Inferior parietal cortex (tissue), 1 donor: ENCODE measurements around the gene MUS81.
"Not testable (repeated sequence)": the region's sequence is repeated elsewhere in the genome, so short reads cannot be mapped to it uniquely, and the experiment has no call there.

Experiments
- DNase-seq: peaks from one replicate; pipeline ENCODE4 v3.0.0-alpha.2; 2016; ENCODE audit errors: extremely low spot score

MUS81 gene, protein sequence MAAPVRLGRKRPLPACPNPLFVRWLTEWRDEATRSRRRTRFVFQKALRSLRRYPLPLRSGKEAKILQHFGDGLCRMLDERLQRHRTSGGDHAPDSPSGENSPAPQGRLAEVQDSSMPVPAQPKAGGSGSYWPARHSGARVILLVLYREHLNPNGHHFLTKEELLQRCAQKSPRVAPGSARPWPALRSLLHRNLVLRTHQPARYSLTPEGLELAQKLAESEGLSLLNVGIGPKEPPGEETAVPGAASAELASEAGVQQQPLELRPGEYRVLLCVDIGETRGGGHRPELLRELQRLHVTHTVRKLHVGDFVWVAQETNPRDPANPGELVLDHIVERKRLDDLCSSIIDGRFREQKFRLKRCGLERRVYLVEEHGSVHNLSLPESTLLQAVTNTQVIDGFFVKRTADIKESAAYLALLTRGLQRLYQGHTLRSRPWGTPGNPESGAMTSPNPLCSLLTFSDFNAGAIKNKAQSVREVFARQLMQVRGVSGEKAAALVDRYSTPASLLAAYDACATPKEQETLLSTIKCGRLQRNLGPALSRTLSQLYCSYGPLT

DNA sequence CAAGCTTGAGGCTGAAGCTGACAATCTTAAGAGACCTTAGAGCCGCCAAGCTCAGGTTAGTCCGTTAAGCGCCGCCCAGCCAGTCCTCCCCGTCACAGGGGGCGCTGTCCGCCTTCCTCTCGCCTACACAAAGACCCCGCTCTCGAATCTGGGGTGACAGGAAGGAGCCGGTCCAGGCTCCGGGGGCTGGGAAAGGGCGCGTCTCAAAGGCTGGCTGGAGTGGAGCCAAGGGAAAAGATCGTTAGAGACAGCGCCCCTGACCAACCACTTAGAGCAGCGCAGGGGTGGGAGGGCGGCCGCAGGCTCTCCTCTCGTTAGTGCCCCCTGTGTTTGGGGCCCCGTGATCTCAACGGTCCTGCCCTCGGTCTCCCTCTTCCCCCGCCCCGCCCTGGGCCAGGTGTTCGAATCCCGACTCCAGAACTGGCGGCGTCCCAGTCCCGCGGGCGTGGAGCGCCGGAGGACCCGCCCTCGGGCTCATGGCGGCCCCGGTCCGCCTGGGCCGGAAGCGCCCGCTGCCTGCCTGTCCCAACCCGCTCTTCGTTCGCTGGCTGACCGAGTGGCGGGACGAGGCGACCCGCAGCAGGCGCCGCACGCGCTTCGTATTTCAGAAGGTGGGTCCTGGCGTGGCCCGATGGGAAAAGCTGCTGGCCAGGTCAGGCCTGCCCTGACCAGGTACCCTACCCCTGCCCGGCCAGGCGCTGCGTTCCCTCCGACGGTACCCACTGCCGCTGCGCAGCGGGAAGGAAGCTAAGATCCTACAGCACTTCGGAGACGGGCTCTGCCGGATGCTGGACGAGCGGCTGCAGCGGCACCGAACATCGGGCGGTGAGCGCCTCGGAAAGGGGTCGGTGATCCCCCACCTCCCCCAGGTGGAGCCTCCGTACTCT, at the start of gene MUS81:
Gene MUS81 (plus strand): TSS at position 156 of the 887 bp plus-strand sequence. CDS start 321 bp downstream, at position 477.
- DNase-seq, result peak; percentile 95

DNA sequence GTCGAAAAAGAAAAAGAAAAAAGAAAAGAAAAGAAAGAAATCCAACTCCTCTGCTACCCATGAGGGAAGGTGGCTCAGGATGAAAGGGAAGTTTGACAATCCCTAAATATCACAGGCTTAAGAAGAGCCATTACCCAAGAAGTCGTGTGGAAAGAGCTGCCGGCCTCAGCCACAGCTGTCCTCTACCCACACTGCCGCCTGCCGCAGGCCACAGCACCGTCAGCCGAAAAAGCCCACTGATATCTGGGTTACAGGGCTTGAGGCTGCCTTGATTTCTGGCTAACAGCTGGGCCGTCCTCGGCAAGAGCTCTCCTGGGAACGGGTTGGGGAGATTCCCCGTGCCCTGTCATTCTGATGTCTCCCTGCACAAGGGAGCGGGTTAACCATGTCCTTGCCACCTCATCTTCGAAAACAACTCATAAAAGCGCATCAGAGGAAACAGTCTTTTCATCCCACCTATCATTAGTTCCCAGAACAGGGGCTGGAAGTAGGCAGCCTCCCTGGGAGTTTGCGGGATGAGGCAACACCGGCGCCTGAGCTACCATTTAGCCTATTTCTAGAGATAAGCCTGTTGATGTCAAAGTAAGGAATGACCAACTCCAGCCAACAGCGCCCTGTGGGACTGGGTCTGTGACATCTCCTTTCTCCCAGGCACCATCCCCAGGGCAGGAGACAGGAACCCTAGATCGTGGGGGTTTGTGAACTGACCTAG, 48.3 kb upstream of the MUS81 start:
- DNase-seq, result no peak

DNA sequence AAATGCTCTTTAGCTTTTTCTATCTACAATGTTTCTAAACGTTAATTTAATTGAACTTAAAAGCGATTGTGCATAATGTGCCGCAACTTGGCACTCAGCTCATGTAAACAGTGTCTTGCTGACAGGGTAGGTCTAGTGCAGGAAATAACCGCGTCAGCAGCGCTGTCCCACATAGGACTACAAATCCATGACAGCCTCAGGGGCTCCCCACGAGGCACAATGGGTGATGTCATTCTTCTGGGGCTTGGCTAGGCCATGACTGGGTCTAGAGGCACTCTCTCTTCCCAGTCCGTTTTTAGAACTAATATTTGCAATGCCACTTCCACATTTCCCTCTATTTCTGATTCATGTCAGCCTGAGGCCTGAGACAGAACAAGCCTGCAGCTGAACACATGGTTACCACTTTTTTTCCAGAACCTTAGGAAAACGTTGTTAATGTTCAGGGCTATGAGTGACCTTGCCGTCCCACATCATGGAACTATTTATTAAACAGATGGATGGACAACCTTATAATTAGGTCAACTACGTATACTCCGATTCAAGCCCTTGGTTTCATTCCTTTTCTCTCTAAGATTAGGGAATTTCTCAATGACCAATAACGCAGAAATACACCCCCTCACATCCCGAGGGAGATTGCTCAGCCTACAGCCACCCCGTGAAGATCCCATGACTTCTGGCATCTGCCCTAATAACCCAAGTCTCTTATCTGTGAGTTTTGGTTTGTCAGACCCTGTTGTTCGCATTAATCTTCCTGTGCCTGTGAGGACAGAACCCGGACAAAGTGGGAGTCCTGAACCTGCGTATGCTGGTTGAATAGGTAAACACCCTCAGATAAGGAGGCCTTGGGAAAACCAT, 45.9 kb upstream of the MUS81 start:
- no peak for DNase-seq

DNA sequence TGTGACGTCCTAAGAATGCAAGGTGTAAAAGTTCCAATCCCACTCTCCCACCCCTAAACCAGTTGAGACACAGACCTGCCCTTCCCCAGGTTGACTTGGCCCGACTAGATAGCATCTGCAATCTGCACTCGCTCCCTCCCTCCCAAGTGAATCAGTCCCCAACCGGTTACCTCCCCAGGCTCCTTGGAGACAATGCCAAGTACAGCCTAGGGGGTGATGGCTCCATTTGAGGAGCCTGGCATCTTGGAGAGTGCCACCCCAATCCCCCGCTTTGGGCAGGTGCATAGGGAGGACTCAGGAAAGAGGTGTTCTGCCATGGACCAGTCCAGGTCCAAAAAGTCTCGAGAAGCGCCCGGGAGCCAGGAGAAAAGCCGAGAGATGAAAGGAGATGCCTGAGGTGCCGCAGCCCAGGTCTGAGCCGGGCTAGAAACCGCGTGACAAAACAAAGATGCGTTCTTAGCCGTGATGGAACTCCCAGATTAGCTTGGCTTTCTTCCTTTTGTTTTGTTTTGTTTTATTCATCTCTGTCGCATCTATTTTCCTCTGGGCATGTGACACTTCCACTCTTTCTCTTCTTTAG, 45.2 kb upstream of the MUS81 start:
- DNase-seq, result no peak

DNA sequence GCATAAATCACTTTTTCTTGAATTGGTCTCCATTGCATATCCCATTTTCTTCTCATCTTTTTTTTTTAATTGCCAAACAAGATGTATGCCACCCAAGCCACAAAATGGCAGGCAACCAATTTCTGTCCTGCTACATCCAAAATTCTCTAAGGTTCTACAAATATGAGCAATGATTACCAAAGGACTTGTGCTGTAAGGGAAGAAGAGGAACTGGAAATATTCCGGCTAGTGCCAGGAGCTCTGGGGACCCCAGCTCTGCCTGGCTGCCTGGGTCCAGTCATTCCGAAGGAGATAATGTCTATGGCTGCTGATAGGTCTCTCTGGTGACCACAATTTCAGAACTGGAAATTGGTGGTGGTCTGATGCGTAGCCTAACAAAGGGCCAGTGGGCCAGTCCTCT, 43.5 kb upstream of the MUS81 start:
- no peak for DNase-seq

DNA sequence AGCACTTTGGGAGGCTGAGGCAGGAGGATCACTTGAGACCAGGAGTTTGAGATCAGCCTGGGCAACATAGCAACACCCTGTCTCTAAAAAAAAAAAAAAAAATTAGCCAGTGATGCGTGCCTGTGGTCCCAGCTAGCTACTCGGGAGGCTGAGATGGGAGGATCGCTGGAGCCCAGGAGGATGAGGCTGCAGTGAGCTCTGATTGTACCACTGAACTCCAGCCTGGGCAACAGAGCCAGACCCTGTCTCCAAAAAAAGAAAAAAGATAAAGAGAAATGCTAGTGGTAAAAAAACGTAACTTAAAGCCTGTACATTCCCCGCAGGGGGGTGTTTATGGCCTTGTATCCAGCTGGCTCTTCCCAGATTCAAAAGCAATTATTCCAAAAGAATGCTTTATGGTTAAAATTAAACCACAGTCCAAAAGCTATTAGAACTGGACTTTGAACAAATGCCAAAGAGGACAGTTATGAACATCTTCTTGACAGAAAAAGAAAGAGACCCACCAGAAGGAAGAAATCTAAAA, 42.9 kb upstream of the MUS81 start:
- no peak for DNase-seq

DNA sequence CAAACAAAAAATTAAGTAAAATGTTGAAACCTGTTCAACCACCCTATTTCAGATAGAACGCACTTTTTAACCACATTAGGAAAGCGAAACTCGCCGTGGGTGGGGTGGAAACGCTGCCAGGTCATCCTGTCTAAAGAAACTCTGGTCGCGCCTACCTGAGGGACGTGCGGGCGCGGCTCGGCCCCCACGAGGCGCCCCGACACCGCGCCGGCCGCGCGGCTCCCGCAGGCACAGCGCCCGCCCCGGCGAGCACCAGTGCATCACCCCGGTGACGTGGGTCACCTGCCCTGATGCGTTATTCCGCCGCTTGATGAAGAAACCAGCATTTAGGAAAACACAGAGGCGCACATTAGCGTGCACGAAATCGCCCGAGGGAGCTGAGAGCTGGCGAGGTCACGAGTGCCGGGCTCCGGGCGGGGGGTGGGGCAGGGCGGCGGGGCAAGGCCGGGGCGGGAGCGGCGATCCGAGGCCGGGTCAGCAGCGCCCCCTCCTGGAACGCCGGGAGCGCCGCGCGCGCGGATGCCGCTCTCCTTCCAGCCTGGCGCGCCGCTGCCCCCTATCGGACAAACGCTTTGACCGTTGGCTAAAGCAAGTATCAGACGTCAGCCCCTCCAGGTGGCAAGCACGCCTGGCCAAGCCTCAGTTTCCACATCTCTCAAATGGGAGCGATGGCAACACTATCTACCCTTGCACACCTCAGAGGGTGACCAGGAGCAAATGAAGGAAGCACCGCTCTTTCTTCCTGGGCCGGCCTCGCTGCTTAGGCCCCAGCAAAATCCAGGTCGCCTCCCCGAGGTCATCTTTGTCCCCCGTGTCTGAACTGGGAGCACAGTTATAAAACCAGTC, 42.2 kb upstream of the MUS81 start:
- peak; percentile 92 for DNase-seq

DNA sequence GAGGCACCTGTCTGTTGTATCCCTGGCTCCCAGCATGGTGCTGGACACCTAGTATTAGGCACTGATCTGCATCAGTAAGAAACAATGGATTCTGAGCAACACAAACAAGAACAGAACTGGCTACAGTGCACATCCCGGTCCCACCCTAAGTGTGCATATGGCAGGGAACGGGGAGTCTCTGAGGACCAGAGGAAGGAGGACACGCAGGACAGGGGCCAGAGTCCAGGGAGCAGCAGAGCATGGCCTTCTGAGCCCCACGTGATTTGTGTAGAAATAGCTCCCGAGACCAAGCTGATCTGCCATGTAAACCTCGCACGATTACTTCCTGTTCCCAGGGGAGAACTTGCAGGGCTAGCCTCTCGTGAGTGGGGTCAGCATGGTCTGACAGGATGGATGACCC, 39.1 kb upstream of the MUS81 start:
- no peak for DNase-seq

DNA sequence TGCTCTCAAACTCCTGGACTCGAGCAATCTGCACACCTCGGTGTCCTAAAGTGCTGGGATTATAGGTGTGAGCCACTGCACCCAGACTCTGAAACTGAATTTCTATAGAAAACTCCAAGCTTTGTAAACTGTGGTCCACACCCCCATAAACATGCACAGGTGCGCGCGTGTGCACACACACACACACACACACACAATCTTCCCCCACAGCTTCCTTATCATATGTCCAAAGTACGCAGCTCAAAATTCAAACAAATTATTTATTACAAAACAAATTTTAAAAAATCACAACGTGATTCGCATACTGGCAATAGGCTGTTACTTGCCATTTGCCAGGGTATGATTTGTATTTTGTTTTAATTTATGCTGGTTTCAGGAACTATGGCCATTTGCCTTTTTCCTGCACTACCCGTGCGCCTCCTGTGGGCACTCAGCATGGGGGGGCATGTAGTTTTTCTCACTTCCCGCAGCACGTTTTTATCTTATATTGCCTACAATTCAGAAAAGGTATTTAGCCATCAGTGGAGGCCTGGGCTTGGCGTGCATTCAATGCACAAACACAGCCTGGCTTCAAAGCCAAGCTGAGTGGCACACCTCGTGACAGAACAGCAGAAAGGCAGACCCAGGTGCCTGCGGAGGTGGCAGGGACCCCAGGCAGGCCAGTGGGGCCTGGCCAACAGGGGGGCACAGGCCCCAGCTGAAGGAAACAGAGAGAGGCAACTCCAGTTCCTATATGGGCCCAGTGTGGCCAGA, 37.3 kb upstream of the MUS81 start:
- no peak for DNase-seq

DNA sequence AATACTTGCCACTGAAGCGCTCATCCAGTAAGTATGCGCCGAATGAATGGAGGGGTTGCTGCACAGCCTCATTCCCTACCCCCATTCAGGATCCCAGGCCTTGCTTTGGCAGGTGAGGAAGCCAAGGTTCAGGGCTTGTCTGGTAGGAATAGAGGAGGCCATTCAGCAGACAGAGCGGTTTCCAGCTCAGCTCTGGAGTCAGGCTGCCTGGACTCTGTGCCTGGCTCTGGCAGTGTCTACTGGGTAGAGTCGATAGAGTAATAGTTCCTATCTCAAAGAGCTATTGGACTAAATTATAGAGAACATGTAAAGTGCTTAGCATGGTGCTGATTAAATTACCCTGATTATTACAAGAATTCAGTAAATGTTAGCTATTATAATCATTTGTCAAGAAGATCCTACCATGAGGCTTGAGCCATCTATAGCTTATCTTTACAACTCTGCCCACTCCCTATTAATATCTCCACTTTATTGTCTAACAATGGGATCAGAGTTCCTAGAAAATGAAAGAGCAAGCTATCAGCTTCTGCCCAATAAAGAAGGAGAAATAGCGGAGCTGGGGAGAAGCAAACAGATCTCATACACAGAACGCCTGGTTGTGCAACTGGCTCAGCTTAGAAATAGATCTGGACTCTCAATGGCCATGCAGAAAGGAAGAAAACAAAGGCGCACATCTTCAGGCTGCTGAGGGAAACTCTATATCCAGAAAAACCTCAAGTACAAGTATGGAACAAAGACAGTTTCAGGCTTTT, 33.1 kb upstream of the MUS81 start:
- DNase-seq, result no peak

DNA sequence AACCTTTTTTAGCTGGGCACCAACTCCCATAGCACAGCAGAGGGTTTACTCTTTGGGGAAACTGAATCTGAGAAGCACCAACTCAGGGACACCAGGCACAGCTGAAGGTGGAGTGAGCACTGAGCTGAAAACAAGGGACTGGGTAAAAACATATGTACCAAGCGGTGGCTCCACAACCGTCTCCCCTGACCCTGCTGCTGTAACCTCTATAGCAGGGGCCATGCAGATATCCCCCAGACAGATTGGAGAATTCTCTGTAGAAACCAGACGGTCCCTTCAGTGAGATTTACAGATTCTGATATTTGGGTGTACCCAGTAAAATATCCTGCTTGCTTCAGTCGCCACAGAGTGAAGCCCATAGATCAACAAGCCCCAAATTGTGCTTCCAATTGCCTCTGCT, 30.8 kb upstream of the MUS81 start:
- no peak for DNase-seq

DNA sequence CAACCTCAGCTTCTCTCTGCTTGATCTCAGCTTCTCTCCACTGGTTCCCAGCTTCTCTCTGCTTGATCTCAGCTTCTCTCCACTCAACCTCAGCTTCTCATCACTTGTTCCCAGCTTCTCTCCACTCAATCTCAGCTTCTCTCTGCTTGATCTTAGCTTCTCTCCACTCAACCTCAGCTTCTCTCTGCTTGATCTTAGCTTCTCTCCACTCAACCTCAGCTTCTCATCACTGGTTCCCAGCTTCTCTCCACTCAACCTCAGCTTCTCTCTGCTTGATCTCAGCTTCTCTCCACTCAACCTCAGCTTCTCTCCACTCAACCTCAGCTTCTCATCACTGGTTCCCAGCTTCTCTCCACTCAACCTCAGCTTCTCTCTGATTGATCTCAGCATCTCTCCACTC, 28.0 kb upstream of the MUS81 start:
- not testable (repeated sequence) for DNase-seq

DNA sequence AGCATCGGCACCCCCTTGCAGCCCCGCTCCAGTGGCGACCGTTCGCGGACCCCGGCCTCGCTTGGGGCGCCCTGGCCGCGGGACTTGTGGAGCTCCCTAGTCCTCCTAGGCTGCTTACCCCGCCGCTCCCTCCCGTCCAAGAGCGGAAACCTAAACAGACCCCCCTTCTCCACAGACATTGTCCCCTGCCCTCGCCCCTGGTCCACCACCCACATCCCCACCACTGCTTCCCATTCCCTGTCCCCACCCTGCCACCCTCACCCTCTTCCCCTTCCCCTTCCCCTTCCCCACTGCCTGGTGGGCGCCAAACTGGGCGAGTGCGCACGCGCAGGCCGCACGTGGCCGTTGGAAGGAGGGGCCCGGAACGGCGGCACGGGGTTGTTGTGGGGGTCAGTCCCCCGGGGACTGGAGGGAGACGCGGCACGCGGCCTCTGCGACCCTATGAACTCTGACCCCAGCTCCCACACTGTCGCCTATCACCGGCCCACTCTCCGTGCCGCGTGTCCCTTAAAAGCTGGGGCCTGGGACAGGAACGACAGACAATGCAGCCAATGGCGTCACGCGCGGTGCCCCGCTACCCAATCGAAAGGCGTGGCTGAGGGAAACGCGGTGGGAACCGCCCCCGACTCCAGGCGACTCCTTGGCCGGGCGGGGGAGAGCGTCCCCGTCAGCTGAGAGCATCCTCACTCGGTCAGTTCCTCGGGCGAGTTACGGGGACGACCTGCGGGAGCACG, 26.8 kb upstream of the MUS81 start, which contains the start of gene SNX32:
Gene SNX32 (plus strand): TSS at position 667 of the 734 bp plus-strand sequence. CDS start 103 bp downstream, outside the sequence.
- DNase-seq, result peak; percentile 95

DNA sequence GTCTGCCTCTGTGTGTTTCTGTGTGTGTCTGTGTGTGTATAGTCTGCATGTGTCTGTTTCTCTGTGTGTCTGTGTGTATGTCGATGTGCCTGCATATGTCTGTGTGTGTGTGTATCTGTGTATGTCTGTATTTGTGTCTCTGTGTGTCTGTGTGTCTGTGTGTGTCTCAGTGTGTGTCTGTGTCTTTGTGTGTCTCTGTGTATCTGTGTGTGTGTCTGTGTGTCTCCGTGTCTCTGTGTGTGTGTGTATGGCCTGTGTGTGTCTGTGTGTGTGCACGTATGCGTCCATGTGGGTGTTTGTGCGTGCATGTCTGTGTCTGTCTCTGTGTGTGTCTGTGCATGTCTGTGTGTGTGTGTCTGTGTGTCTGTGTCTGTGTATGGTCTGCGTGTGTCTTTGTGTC, 26.0 kb upstream of the MUS81 start:
- no peak for DNase-seq

DNA sequence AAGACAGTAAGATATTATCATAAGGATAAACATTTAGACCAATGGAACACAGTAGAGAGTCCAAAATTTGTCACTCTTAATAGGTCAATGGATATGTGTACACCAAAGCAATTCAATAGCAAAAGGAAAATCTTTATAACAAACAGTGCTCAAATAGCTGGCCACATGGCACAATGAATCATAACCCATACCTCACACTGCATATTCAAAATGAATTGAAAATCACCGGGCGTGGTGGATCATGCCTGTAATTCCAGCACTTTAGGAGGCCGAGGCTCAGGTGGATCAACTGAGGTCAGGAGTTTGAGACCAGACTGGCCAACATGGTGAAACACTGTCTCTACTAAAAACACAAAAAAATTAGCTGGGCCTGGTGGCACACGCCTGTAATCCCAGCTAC, 18.1 kb upstream of the MUS81 start:
- no peak for DNase-seq

DNA sequence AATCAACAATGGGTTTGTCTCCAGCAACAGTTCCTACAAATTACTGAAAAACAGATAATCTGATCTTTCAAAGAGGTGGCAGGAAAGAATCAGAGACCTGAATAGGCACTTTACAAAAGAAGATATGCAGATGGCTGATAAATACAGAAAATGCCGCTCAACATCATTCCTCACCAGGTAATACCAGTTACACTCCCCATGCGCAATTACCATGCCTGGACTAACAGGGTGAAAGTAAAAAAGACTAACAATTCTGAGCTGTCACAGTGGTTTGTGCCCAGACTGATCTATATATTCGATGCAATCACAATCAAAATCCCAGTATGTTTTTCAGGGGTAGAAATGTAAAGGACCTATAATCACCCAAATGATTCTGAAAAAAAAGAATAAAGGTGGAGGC, 16.4 kb upstream of the MUS81 start:
- no peak for DNase-seq

DNA sequence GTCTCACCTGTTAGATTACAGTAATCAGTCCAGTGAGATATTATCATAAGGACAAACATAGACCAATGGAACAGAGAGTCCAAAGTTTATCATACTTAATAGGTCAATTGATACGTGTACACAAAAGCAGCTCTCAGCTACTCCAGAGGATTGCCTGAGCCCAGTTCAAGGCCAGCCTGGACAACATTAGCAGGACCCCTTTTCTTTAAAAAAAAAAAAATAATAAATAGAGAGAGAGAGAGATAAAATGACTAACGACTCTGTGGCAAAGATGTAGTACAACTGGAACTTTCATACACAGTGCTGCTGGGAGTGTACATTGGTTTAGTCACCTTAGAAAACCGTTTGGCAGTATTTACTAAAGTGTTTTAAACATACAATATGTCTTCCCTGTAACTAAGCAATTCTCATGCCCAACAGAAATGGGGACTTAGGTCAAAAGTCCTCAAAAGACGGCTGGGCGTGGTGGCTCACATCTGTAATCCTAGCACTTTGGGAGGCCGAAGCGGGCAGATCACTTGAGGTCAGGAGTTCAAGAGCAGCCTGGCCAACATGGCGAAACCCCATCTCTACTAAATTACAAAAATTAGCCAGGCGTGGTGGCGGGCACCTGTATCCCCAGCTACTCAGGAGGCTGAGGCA, 15.9 kb upstream of the MUS81 start:
- DNase-seq, result no peak
